ENCODE measurements around the gene SMC3.
A peak's percentile ranks its signal among the peaks of the same experiment; 100 is the strongest.
"Not testable (repeated sequence)": the region's sequence is repeated elsewhere in the genome, so short reads cannot be mapped to it uniquely, and the experiment has no call there.

SMC3 gene

GRCh38 chr10:110567201-110568054 is at the start of gene SMC3:
Gene SMC3 (plus strand): TSS chr10:110567695. CDS start chr10:110567817, 122 bp downstream.
- DNase-seq: peak; percentile 82

DNA sequence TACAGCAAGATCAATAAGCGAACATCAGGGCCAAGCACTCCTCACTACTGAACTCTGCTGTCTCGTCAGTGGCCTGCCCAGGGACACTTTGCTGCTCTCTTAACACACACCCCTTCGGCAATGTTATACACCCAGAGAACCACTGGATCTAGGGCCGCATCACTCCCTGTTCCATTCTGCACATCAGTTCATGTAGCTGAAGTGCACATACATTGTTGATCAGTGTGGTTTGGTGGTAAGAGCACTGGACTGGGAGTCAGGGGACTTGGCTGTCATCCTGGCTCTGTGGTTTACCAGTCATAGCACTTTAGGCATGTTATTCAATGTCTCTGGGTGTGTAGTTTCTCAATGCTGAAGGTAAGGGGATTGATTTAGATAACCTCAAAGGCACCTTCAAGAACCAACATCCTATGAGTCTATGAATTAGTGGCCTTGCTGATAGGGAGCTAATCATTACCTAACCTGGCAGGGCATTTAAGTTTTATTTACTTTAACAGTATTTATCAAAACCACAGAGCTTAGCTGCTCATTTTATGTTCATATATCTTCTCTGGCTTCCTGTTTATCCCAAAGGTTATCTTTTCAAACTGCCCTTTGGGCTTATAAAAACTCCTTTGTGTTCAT is 45.0 kb upstream of the SMC3 start:
- no peak for DNase-seq

DNA sequence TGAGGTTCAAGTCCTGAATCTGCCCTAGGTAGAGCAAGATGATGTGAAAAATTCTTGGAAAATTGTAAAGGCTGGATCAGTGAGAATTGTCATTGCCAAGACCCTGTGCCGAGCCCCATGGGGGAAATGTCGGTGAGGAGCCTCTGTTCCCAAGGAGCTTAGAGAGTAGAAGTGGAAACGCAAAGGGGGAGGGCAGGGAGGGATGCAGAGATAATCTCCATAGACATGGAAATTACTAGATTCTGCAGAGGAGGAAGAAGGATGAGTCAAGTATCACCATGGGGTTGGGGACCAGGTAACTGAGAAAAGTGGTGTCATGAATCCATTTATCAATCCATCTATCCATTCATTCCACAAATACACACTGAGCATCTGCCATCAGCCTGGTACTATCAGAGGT is 43.8 kb upstream of the SMC3 start:
- DNase-seq: no peak

DNA sequence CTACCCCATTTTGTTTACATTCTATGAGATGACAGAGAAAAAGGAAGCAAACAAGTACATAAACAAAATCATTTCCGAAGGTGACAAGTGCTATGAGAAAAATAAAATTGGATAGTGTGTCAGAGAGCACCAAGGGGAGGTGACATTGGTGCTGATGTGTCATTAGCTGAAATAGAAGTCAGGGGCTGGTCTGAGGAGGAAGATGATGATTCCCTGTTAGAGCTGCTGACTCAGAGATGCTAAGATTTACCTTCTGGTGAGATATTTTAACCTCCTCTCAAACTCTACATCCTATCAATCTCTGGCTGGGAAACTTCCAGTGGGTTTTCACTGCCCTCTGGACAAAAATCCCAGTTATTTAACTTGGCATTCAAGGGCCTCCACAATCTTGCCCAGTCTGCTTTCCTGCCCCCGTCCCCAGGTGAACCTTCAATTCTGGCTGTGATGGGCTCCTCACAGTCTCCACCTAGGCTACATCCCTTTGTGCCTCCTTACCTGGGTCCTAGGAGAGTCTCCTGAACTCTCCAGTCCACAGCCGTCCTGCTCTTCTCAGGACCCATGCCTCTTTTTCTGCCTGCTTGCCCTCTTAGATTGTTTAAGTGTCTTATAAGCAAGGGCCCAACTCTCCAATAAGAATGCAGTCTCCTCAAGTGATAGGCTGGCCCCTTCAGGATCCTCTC is 43.2 kb upstream of the SMC3 start:
- no peak for DNase-seq

- DNase-seq: no peak
Measured at GRCh38 chr10:110524859-110525232, 42.6 kb upstream of the SMC3 start.

DNA sequence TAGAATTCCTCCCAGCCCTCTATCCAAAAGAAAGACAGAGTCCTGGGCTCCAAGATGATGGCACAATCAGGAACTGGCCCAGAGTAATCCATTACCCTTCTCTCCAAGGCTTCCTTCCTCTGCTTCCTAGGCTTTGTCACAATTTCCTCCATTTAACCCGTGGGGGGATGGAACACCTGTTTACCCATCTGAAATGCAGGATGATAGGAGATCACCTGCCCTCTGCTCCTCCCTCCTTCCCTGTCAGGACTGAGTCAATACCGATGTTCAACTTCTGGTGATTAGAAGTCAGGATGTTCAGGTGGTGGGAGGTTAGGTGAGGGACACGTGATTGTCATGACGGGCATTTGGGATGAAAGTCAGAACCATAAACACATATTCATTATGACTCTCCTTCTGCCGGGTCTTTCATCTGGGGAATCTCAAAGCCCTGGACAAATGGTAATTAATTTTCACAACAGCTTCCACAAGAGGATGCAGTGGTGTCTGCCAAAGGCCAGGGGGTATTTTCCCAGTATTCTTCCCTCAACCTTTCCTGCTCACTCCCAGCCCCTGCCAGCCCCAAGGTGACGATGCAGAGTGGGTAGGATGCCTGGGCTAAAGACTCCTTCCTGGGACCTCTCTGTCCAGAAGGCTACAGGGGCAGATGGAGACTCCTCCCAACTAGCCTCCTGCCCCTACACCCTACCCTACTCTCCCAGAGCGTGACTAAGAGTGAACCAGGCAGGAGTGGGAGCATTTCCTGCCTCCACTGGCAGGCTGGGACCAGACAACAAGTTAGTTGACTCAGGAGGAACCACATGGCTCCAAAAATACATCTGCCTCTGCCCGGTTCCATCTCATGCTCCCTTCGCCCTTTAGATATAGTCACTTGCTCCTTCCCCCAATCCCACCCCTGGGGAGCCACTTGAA is 41.9 kb upstream of the SMC3 start:
- no peak for DNase-seq

GRCh38 chr10:110527731-110528171 is 39.7 kb upstream of the SMC3 start:
- DNase-seq: no peak

DNA sequence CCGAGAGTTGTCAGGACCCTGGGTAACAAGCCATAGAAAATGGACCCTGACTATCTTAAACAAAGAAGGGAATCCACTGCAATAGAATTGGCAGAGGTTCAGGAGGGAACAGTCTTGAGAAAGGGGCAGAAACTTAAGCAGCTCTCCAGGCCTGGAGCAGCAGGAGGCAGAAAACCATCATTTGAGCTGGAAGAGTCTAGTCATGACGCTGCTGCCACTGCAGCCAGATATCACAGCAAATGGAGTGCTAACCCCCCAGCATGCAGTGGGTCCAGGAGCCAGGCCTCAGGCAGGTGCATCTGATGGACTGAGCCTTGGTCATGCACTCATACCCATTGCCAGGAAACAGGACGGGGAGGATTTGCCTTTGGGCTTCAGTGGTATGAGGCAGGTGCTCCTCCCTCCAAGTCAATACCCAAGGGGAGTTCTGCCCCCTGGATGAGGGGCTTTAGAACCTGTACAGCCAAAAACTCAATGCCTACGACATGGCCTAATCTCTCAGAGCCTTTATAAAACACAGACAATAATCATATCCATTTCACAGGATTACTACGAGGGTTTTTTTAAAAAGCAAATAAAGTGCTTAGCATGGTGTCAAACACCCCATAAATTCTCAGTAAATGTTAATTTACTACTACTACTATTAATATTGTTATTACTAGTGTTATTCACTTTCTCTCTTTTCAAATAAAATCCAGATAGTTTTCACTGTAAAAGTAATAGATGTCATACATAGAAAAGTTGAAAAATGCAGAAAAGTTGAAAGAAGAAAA is 39.1 kb upstream of the SMC3 start:
- DNase-seq: no peak

GRCh38 chr10:110528997-110529524 is 38.4 kb upstream of the SMC3 start:
- not testable (repeated sequence) for DNase-seq

GRCh38 chr10:110529596-110530011 is 37.9 kb upstream of the SMC3 start:
- DNase-seq: no peak

GRCh38 chr10:110530131-110530831 is 37.2 kb upstream of the SMC3 start:
- no peak for DNase-seq

DNA sequence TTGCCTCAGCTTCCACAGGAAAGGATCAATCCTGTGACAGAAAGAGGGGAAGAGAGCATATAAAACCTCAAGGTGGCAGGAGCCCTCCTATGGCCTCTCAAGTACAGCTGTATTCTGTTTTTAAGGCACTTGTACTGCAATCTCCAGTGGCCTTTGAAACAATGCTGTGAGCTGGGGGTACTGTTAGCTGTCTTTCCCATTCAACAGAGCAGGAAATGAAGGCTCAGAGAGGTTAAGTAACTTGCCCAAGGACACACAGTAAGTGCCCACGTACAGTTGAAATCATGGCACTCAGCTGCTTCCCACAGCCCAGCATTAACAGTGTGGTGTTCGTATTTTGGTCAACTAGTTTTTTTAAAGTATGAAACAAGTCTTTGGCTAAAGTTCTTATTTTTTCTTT is 35.8 kb upstream of the SMC3 start:
- DNase-seq: no peak

- not testable (repeated sequence) for DNase-seq
Measured at GRCh38 chr10:110532628-110533027, 34.9 kb upstream of the SMC3 start.

DNA sequence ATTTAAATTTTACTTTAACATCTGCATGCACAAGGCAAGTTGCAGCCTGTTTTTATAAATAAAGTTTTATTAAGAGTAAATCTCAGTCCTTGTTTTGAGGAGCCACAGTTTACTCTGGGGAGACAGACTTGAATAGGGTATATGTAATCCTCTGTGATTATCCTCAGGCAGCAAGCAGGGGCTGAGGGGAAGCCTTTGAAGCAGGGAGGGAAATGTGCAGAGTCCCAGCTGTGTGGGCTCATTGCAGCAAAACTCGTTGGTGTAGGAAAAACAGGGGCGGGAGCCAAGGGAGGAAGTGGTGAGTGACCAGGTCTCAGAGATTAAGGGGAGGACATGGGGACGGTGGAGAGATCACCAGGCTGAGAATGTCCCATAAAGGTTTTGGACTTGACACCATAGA is 34.3 kb upstream of the SMC3 start:
- DNase-seq: no peak

DNA sequence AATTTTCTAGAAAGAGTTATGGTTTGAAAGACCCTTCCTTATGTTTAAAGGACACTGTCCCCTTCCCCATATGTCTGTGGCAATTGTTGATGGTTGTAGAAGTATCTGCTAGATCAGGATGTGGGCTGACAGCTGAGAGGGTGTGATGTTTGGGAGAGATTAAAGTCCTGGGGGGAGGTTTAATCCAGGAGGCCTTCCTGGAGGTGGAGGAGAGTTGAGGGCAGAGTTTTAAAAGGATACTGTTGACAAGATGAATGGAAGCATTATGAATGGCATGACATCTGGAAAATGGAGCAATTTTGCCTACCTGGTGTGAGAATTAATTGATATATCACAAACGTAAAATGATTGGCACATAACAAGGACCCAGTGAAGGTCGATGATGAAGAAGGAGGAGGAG is 32.9 kb upstream of the SMC3 start:
- DNase-seq: no peak

DNA sequence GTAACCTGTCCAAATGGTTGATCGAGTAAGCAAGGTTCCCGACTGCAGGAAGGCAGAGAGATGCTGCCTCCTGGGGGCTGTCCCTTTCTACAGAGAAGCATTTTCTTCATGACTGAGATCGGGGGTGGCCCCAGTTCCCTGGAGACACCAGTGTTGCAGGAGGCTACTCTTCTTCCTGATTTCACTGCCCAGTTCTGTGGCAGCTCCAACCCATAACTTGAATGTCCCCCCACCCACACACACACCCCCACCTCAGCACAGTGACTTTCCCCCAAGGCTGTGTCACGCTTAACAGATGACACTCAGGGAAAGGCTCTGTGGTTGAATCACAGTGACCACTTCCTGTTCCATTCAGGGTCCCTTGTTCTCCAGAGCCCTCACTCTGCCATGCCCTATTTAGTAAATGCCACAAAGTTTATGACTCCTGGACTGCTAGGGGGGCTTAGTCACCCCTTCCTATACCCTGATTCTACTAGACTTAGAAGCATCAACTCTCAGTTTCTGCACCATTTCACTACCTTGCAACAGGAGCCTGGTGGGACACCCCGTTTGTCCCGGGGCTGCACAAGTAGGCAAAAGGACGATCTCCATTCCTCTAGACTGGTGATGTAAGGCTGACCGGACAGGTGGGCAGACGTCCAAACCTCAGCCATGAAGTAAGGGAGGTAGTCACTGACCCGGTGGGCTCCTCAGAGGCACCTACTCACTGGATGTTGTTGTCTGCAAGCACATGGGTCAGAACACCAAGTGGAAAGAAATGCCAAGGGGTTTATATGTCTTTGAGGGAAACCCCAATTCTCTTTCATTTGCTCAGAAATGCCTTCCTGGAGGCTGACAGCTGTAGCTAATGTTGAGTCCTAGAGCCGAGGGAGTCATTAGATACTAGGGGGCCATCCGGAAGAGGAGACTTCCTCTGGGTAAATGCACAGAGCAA is 31.3 kb upstream of the SMC3 start:
- no peak for DNase-seq

GRCh38 chr10:110539091-110539490 is 28.4 kb upstream of the SMC3 start:
- DNase-seq: no peak

- DNase-seq: no peak
Measured at GRCh38 chr10:110540031-110540430, 27.5 kb upstream of the SMC3 start.

DNA sequence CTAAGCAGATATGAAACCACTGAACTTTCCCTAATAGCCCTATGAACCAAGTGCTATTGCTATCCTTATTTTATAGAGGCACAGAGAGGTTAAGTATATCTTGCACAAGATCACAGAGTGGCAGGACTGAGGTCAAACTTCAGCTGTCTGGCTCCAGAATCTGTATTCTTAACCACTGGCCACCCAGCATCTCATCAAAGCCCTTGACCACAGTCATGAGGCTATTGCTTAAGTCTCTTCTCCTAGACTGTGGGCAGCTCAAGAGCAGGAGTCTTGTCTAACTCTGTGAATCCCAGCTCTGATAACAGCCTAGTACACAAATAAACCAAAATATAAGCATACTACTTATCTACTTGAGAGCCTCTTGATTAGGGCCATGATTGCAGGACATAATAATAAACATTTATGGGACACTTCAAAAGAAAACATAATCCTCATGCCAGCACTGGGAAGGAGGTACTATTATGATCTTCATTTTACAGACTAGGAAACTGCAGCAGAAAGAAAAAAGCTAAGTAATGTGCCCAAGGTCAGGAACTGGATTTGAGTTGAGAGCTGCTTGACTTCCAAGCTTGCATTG is 22.4 kb upstream of the SMC3 start:
- DNase-seq: no peak
